Effector memory CD8-positive, alpha-beta T cell (primary cell): ENCODE data around the gene SMIM44.
"Not testable (repeated sequence)": the region's sequence is repeated elsewhere in the genome, so short reads cannot be mapped to it uniquely, and the experiment has no call there.

Experiments used
- ATAC-seq: fragments of 150-1000 bp; cut with Tn5 transposase; replicated peaks from 2 replicates; pipeline ENCODE4 v1.10.0; 2021; ENCODE audit warnings: mild to moderate bottlenecking, moderate library complexity
- DNase-seq, 3 experiments: peaks; one replicate each; pipeline ENCODE4 v3.0.0; 2021
- H3K27ac Mint-ChIP-seq, 2 donors: one replicate each; pipeline ENCODE4 v1.8.0; 2022; ENCODE audit warnings: mild to moderate bottlenecking in 2 of 2, mixed read lengths in 2 of 2, moderate library complexity in 2 of 2
- H3K27me3 Mint-ChIP-seq, 2 donors: one replicate each; pipeline ENCODE4 v1.8.0; 2022; ENCODE audit warnings: mixed read lengths in 2 of 2
- H3K36me3 Mint-ChIP-seq: one replicate; pipeline ENCODE4 v1.8.0; 2022; ENCODE audit warnings: mild to moderate bottlenecking, moderate library complexity, mixed read lengths; ENCODE audit not compliant: insufficient read depth
- H3K4me1 Mint-ChIP-seq, 2 donors: one replicate each; pipeline ENCODE4 v1.8.0; 2022; ENCODE audit warnings: low read depth in 2 of 2, mixed read lengths in 2 of 2
- H3K4me3 Mint-ChIP-seq, 2 donors: one replicate each; pipeline ENCODE4 v1.8.0; 2022; ENCODE audit warnings: mild to moderate bottlenecking in 2 of 2, mixed read lengths in 2 of 2, moderate library complexity in 2 of 2
- H3K9me3 Mint-ChIP-seq, 2 donors: one replicate each; pipeline ENCODE4 v1.8.0; 2022; ENCODE audit warnings: mixed read lengths in 2 of 2

The SMIM44 gene

GRCh38 chr19:3451451-3451866, 31.8 kb downstream of the SMIM44 start:
- H3K9me3 Mint-ChIP-seq: no peaks in the 10 kb centered on the region
- DNase-seq (no peak), ATAC-seq (no peak)
- peak overlapping the region in 1 of 2 donors; percentile 19 for H3K27ac Mint-ChIP-seq
- H3K27me3 Mint-ChIP-seq: no peaks in the 10 kb centered on the region
- no peak overlapping the region for H3K4me3 Mint-ChIP-seq
- H3K4me1 Mint-ChIP-seq: no peaks in the 10 kb centered on the region
- peaks cover 30% of the 10 kb centered on the region for H3K36me3 Mint-ChIP-seq

GRCh38 chr19:3450796-3451411, 32.3 kb downstream of the SMIM44 start:
- DNase-seq (no peak), ATAC-seq (no peak)
- Mint-ChIP-seq H3K36me3 (peaks cover 35% of the 10 kb centered on the region), H3K9me3 (no peaks in the 10 kb centered on the region), H3K27ac (peak overlapping the region in 1 of 2 donors; percentile 19), H3K27me3 (no peaks in the 10 kb centered on the region), H3K4me3 (no peak overlapping the region), H3K4me1 (no peaks in the 10 kb centered on the region)

DNA sequence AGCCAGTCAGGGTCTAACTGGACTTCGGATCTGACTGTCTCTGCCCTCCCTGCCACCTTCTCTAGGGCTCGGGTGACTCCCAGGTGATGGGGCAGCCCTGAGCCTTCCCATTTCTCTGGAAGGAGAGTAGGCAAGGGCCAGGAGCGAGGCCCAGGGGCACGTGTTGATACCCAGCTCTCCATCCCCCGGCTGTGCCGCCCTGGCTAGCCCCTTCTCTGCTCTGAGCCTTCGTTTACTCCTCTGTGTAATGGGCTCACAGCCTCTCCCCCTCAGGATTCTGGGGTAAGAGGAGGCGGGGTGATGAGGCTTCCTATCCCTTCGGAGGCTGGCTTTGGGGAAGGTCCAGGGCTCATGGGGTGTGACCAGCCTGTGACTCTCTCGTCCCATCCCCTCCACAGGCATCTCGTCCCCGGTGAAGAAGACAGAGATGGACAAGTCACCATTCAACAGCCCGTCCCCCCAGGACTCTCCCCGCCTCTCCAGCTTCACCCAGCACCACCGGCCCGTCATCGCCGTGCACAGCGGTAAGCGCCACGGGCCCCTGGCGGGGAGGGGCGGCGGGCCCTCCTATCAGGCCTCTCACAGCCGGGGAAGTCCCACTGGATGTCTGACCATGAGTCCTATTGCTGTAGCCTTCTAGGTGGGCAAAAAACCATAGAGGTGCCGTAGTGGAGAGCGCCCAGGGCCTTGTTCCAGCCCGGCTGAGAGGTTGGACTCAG, 34.5 kb downstream of the SMIM44 start:
- Mint-ChIP-seq H3K27me3 (no peaks in the 10 kb centered on the region), H3K27ac (no peak overlapping the region), H3K4me1 (peaks cover 0 to 4% of the 10 kb centered on the region in 2 donors), H3K9me3 (no peaks in the 10 kb centered on the region), H3K36me3 (peaks cover 35% of the 10 kb centered on the region), H3K4me3 (no peak overlapping the region)
- ATAC-seq (no peak), DNase-seq (no peak)

- H3K4me1 Mint-ChIP-seq, H3K9me3 Mint-ChIP-seq, H3K27me3 Mint-ChIP-seq, ATAC-seq, DNase-seq, H3K27ac Mint-ChIP-seq, H3K4me3 Mint-ChIP-seq: not testable (repeated sequence)
- peaks cover 21% of the 10 kb centered on the region for H3K36me3 Mint-ChIP-seq
Observed at GRCh38 chr19:3446657-3447056, 36.6 kb downstream of the SMIM44 start.

- peaks cover 11% of the 10 kb centered on the region for H3K36me3 Mint-ChIP-seq
- ATAC-seq: no peak
- H3K9me3 Mint-ChIP-seq: no peaks in the 10 kb centered on the region
- no peak overlapping the region for H3K27ac Mint-ChIP-seq
- H3K27me3 Mint-ChIP-seq: no peaks in the 10 kb centered on the region
- no peak overlapping the region for H3K4me3 Mint-ChIP-seq
- no peak for DNase-seq
- peaks cover 0 to 5% of the 10 kb centered on the region in 2 donors for H3K4me1 Mint-ChIP-seq
Observed at GRCh38 chr19:3444695-3445234, 38.5 kb downstream of the SMIM44 start.

- no peak overlapping the region for H3K27ac Mint-ChIP-seq
- ATAC-seq: no peak
- no peak overlapping the region for H3K4me3 Mint-ChIP-seq
- peaks cover 0 to 5% of the 10 kb centered on the region in 2 donors for H3K4me1 Mint-ChIP-seq
- H3K9me3 Mint-ChIP-seq: no peaks in the 10 kb centered on the region
- peaks cover 5% of the 10 kb centered on the region for H3K36me3 Mint-ChIP-seq
- no peaks in the 10 kb centered on the region for H3K27me3 Mint-ChIP-seq
- DNase-seq: no peak
Observed at GRCh38 chr19:3443840-3444694, 39.2 kb downstream of the SMIM44 start.

- DNase-seq (no peak), ATAC-seq (no peak)
- no peak overlapping the region for H3K27ac Mint-ChIP-seq
- H3K4me3 Mint-ChIP-seq: no peak overlapping the region
- peaks cover 0 to 5% of the 10 kb centered on the region in 2 donors for H3K4me1 Mint-ChIP-seq
- no peaks in the 10 kb centered on the region for H3K9me3 Mint-ChIP-seq
- peaks cover 5% of the 10 kb centered on the region for H3K36me3 Mint-ChIP-seq
- H3K27me3 Mint-ChIP-seq: no peaks in the 10 kb centered on the region
Observed at GRCh38 chr19:3442487-3443071, 40.7 kb downstream of the SMIM44 start.

- Mint-ChIP-seq H3K27ac (no peak overlapping the region), H3K36me3 (peaks cover 5% of the 10 kb centered on the region), H3K9me3 (no peaks in the 10 kb centered on the region), H3K27me3 (no peaks in the 10 kb centered on the region), H3K4me1 (peaks cover 0 to 5% of the 10 kb centered on the region in 2 donors), H3K4me3 (no peak overlapping the region)
- DNase-seq (no peak), ATAC-seq (no peak)
Observed at GRCh38 chr19:3441986-3442329, 41.3 kb downstream of the SMIM44 start.

GRCh38 chr19:3441089-3441985, 41.9 kb downstream of the SMIM44 start:
- ATAC-seq (no peak), DNase-seq (no peak)
- no peaks in the 10 kb centered on the region for H3K27me3 Mint-ChIP-seq
- H3K27ac Mint-ChIP-seq: no peak overlapping the region
- no peaks in the 10 kb centered on the region for H3K9me3 Mint-ChIP-seq
- peaks cover 0 to 5% of the 10 kb centered on the region in 2 donors for H3K4me1 Mint-ChIP-seq
- no peak overlapping the region for H3K4me3 Mint-ChIP-seq
- H3K36me3 Mint-ChIP-seq: peaks cover 10% of the 10 kb centered on the region

DNA sequence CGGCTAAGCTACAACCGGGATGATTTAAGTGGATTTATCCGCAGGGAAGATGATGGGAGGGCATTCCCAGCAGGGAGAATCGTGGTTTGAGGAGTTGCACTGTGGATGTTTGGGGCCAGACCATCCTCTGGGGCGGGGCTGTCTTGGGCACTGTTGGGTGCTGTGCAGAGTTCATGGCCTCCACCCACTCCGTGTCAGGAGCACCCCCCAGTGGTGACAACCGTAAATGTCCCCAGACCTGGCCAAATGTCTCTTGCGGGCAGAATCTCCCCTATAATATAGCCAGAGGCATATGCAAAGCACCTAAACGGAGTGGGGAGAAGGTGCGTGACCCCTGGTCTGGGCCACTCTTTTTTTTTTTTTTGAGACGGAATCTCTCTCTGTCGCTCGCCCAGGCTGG, 43.2 kb downstream of the SMIM44 start:
- no peak overlapping the region for H3K27ac Mint-ChIP-seq
- no peaks in the 10 kb centered on the region for H3K9me3 Mint-ChIP-seq
- no peak overlapping the region for H3K4me3 Mint-ChIP-seq
- ATAC-seq (peak; percentile 41), DNase-seq (peak; percentile 55 to 62 (median 56))
- peaks cover 6 to 11% of the 10 kb centered on the region in 2 donors for H3K4me1 Mint-ChIP-seq
- peaks cover 7% of the 10 kb centered on the region for H3K36me3 Mint-ChIP-seq
- no peaks in the 10 kb centered on the region for H3K27me3 Mint-ChIP-seq

DNA sequence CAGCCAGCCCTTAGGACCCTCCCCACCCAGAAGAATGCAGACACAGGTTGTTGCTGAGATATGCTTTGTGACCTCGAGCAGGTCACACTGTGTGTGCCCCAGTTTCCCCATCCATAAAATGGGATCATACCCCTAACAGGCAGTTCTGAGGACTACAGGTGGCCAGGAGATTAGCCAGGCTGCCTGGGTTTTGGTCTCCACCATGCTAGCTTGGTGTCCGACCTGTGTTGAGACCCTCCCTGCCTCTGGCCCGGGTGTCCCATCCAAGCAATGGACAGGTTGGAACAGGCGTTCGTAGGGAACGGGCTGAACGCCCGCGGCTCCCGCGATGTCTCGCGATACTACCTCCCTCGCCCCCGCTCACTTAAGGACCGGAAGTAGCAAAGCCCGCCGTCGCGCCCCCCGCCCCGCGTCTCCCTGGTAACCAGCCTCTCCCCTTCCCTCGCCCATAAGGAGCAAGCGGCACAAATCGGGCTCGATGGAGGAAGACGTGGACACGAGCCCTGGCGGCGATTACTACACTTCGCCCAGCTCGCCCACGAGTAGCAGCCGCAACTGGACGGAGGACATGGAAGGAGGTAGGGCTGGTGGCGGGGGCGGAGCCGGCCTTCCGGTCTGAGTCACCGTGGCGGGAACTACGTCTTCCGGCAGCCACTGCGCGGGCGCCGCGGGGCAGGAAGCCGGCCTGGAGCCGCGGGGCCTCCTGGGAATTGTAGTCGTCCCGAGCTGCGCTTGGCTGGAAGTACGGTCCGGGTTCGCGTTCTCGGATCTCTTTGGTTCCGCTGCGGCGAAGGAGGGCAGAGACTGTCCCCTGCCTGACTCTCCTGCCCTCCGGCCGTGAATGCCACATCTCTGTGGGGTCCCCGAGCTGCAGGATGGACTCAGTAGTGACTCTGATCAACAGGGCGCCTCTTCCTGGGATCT, 48.3 kb downstream of the SMIM44 start:
- Mint-ChIP-seq H3K4me3 (peak overlapping the region; percentile 95), H3K27ac (peak overlapping the region; percentile 97 to 99), H3K27me3 (no peaks in the 10 kb centered on the region), H3K9me3 (no peaks in the 10 kb centered on the region), H3K4me1 (peaks cover 15 to 18% of the 10 kb centered on the region in 2 donors), H3K36me3 (peaks cover 11% of the 10 kb centered on the region)
- ATAC-seq (peak; percentile 98), DNase-seq (peak; percentile 92 to 95 (median 95))
